Smooth muscle cell (in vitro differentiated cells): ENCODE measurements around the gene ATP1A2. TPM values are rescaled to one million over a fixed set of nuclear protein-coding genes. Genes with fewer than 3 reads are reported as not detected.

Experiments
- DNase-seq: peaks from one replicate; lab custom pipeline; 2025; ENCODE audit not compliant: unreplicated experiment; lab: John Stamatoyannopoulos, UW
- H2AFZ ChIP-seq: fragments of 200-600 bp; sonication (generic); 2 replicates; pipeline ENCODE4 v1.6.0; 2016; ENCODE audit warnings: antibody characterized with exemption, low read depth, mild to moderate bottlenecking
- H3F3A ChIP-seq: fragments of 200-600 bp; sonication (generic); 2 replicates; pipeline ENCODE4 v1.6.0; 2017; ENCODE audit warnings: antibody characterized with exemption, low read depth
- H3K27ac ChIP-seq: fragments of 200-600 bp; sonication (generic); 2 replicates; pipeline ENCODE4 v1.5.1; 2016; ENCODE audit warnings: low read depth, mild to moderate bottlenecking
- H3K27me3 ChIP-seq: fragments of 200-600 bp; sonication (generic); 2 replicates; pipeline ENCODE4 v1.6.1; 2016; ENCODE audit warnings: low read depth, mild to moderate bottlenecking
- H3K36me3 ChIP-seq: fragments of 200-600 bp; sonication (generic); 2 replicates; pipeline ENCODE4 v1.5.1; 2016; ENCODE audit warnings: low read depth
- H3K4me1 ChIP-seq: fragments of 200-600 bp; sonication (generic); 2 replicates; pipeline ENCODE4 v1.5.1; 2016; ENCODE audit warnings: low read depth
- H3K4me2 ChIP-seq: fragments of 200-600 bp; sonication (generic); 2 replicates; pipeline ENCODE4 v1.6.0; 2016; ENCODE audit warnings: mild to moderate bottlenecking
- H3K4me3 ChIP-seq: fragments of 200-600 bp; sonication (generic); 2 replicates; pipeline ENCODE4 v1.5.1; 2016; ENCODE audit warnings: mild to moderate bottlenecking
- H3K79me2 ChIP-seq: fragments of 200-600 bp; sonication (generic); 2 replicates; pipeline ENCODE4 v1.6.0; 2016; ENCODE audit warnings: low read depth, mild to moderate bottlenecking
- H3K9ac ChIP-seq: fragments of 200-600 bp; sonication (generic); 2 replicates; pipeline ENCODE4 v1.6.0; 2016; ENCODE audit warnings: low read depth
- H3K9me3 ChIP-seq: fragments of 200-600 bp; sonication (generic); replicated peaks from 2 replicates; pipeline ENCODE4 v1.5.1; 2016; ENCODE audit warnings: low read depth
- H4K20me1 ChIP-seq: fragments of 200-600 bp; sonication (generic); 2 replicates; pipeline ENCODE4 v1.6.0; 2016; ENCODE audit warnings: low read depth
- CTCF ChIP-seq: fragments of 200-600 bp; sonication (generic); IDR thresholded peaks from 2 replicates; pipeline ENCODE4 v1.5.1; 2017; ENCODE audit warnings: borderline replicate concordance, mild to moderate bottlenecking, antibody characterized with exemption; ENCODE audit not compliant: insufficient read depth, poor library complexity, severe bottlenecking
- WGBS: methylation state at CpG from one replicate; pipeline ENCODE4 v1.1.7; 2016; ENCODE audit warnings: low lambda C conversion rate; 5-methylcytosine and 5-hydroxymethylcytosine counted together
- polyA plus RNA-seq: library from polyadenylated mRNA; unstranded; fragments of >200 nt; fragmentation: Nextera tagmentation; extraction: Ambion mirVana; gene quantifications from 2 replicates; pipeline ENCODE4 v1.2.1, GENCODE V29; 2016
- total RNA-seq: library from RNA; depleted of rRNA; stranded (reverse); fragments of >200 nt; gene quantifications from 2 replicates; pipeline ENCODE4 v1.2.3, GENCODE V29; 2014

ATP1A2 gene
- total and polyA plus RNA-seq, 2 experiments from 2014 or later: not detected

GRCh38 chr1:160101717-160102522, 13.6 kb upstream of the ATP1A2 start:
- Histone ChIP-seq H3K79me2 (no peaks in the 10 kb centered on the region), H4K20me1 (no peaks in the 10 kb centered on the region), H2AFZ (peak overlapping the region; percentile 2), H3K27me3 (no peaks in the 10 kb centered on the region), H3F3A (peaks cover 8% of the 10 kb centered on the region), H3K4me2 (peak overlapping the region; percentile 78), H3K4me3 (no peak overlapping the region), H3K27ac (peak overlapping the region; percentile 54), H3K9ac (no peak overlapping the region), H3K4me1 (peaks cover 23% of the 10 kb centered on the region), H3K9me3 (no peaks in the 10 kb centered on the region), H3K36me3 (no peaks in the 10 kb centered on the region)
- no peak for TF ChIP-seq CTCF
- no peak for DNase-seq
- WGBS: 56% methylated on average over 9 of the region's 9 CpGs

GRCh38 chr1:160103658-160104408, 11.7 kb upstream of the ATP1A2 start:
- H3K9me3 ChIP-seq: no peaks in the 10 kb centered on the region
- DNase-seq: no peak
- peaks cover 14% of the 10 kb centered on the region for H3K4me1 ChIP-seq
- H3K36me3 ChIP-seq: no peaks in the 10 kb centered on the region
- H3K27ac ChIP-seq: no peak overlapping the region
- H3K27me3 ChIP-seq: no peaks in the 10 kb centered on the region
- H3K9ac ChIP-seq: no peak overlapping the region
- 73% methylated on average over 6 of the region's 6 CpGs for WGBS
- H3F3A ChIP-seq: peaks cover 8% of the 10 kb centered on the region
- H3K79me2 ChIP-seq: no peaks in the 10 kb centered on the region
- no peak overlapping the region for H3K4me2 ChIP-seq
- no peak overlapping the region for H3K4me3 ChIP-seq
- no peaks in the 10 kb centered on the region for H4K20me1 ChIP-seq
- no peak overlapping the region for H2AFZ ChIP-seq
- no peak for TF ChIP-seq CTCF

GRCh38 chr1:160104486-160104885, 11.1 kb upstream of the ATP1A2 start:
- no peak for TF ChIP-seq CTCF
- H3F3A ChIP-seq: peaks cover 8% of the 10 kb centered on the region
- 88% methylated on average over 3 of the region's 3 CpGs for WGBS
- no peaks in the 10 kb centered on the region for H3K27me3 ChIP-seq
- H3K79me2 ChIP-seq: no peaks in the 10 kb centered on the region
- no peak for DNase-seq
- no peaks in the 10 kb centered on the region for H3K9me3 ChIP-seq
- no peak overlapping the region for H3K27ac ChIP-seq
- H3K9ac ChIP-seq: no peak overlapping the region
- H3K4me2 ChIP-seq: no peak overlapping the region
- no peaks in the 10 kb centered on the region for H3K36me3 ChIP-seq
- H3K4me1 ChIP-seq: peaks cover 16% of the 10 kb centered on the region
- no peak overlapping the region for H2AFZ ChIP-seq
- no peaks in the 10 kb centered on the region for H4K20me1 ChIP-seq
- H3K4me3 ChIP-seq: no peak overlapping the region
